Activated naive CD8-positive, alpha-beta T cell (primary cell): Measurements from ENCODE around the gene BMP5.

ENCODE experiments used
- H3K27ac Mint-ChIP-seq: one replicate; pipeline ENCODE4 v1.8.0; 2021; ENCODE audit warnings: mixed read lengths
- H3K27me3 Mint-ChIP-seq: one replicate; pipeline ENCODE4 v1.8.0; 2021; ENCODE audit warnings: mixed read lengths
- H3K36me3 Mint-ChIP-seq: one replicate; pipeline ENCODE4 v1.8.0; 2021; ENCODE audit warnings: mixed read lengths
- H3K4me1 Mint-ChIP-seq: one replicate; pipeline ENCODE4 v1.8.0; 2021; ENCODE audit warnings: low read depth, mixed read lengths
- H3K4me3 Mint-ChIP-seq: one replicate; pipeline ENCODE4 v1.8.0; 2021; ENCODE audit warnings: mild to moderate bottlenecking, mixed read lengths
- H3K9me3 Mint-ChIP-seq: one replicate; pipeline ENCODE4 v1.8.0; 2021; ENCODE audit warnings: low read depth, mixed read lengths

The BMP5 gene

GRCh38 chr6:55748880-55749279, 126.5 kb downstream of the BMP5 start:
- Mint-ChIP-seq H3K27ac (no peak overlapping the region), H3K9me3 (peaks cover 13% of the 10 kb centered on the region), H3K4me3 (no peak overlapping the region), H3K36me3 (no peaks in the 10 kb centered on the region), H3K27me3 (no peaks in the 10 kb centered on the region), H3K4me1 (no peaks in the 10 kb centered on the region)

DNA sequence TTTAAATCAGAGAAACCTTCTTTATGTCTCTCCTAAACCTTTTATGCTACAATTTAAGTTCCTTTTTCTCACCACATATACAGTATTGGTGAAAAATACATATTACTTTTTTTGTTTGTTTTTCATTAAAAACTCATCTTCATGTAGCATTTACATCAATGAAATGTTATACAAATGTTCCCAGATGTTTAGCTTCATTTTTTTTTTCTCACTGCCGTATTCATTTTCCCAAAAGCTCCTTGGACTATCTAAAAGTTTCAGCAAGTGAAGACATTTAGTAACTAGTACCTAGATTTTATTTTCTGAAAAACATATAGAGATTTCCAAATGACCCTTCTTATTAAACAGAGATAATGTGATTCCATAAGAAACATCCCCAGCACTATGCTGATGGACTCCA, 128.9 kb downstream of the BMP5 start:
- Mint-ChIP-seq H3K27me3 (no peaks in the 10 kb centered on the region), H3K36me3 (no peaks in the 10 kb centered on the region), H3K27ac (no peak overlapping the region), H3K4me3 (no peak overlapping the region), H3K9me3 (peaks cover 22% of the 10 kb centered on the region), H3K4me1 (no peaks in the 10 kb centered on the region)

GRCh38 chr6:55734256-55734655, 141.1 kb downstream of the BMP5 start:
- Mint-ChIP-seq H3K27ac (no peak overlapping the region), H3K9me3 (peaks cover 14% of the 10 kb centered on the region), H3K27me3 (no peaks in the 10 kb centered on the region), H3K4me3 (no peak overlapping the region), H3K4me1 (no peaks in the 10 kb centered on the region), H3K36me3 (no peaks in the 10 kb centered on the region)

DNA sequence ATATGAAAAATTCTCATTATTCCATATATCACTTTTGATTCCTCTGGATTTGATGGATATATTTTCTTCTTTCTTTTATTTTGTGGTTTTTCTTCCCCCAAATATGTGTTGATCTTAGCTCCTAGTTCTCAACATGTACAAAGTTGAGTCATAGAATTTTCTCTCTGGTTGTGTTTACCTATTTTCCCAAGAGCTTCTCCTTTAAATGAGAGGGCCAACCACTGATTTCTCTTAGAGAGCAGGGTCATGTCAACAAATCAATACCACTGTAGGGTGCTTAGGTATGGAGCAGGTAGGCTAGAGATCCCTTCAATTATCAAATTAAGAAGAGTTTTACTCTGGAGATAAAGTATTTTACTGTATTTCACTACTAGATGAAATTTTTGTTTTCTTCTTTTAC, 145.7 kb downstream of the BMP5 start:
- no peak overlapping the region for H3K27ac Mint-ChIP-seq
- no peaks in the 10 kb centered on the region for H3K27me3 Mint-ChIP-seq
- no peaks in the 10 kb centered on the region for H3K4me1 Mint-ChIP-seq
- H3K9me3 Mint-ChIP-seq, result peaks cover 4% of the 10 kb centered on the region
- no peaks in the 10 kb centered on the region for H3K36me3 Mint-ChIP-seq
- H3K4me3 Mint-ChIP-seq, result no peak overlapping the region

DNA sequence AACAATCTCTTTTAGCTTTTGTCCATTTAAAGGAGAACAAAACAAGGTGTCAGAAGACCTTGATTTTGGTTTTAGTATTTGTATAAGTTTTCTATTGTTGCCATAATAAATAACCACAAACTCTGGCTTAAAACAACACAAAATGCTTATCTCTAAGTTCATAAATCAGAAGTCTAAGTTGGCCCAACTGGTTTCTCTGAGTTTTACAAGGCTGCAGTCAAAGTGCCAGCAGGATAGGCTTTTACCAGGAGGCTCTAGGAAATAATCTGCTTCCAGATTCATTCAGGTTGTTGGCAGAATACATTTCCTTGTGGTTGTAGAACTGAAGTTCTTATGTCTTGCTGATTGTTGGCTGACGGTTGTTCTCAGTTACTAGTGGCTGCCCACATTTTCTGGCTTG, 149.2 kb downstream of the BMP5 start:
- Mint-ChIP-seq H3K27me3 (no peaks in the 10 kb centered on the region), H3K4me3 (no peak overlapping the region), H3K4me1 (no peaks in the 10 kb centered on the region), H3K36me3 (no peaks in the 10 kb centered on the region), H3K9me3 (no peaks in the 10 kb centered on the region), H3K27ac (no peak overlapping the region)

DNA sequence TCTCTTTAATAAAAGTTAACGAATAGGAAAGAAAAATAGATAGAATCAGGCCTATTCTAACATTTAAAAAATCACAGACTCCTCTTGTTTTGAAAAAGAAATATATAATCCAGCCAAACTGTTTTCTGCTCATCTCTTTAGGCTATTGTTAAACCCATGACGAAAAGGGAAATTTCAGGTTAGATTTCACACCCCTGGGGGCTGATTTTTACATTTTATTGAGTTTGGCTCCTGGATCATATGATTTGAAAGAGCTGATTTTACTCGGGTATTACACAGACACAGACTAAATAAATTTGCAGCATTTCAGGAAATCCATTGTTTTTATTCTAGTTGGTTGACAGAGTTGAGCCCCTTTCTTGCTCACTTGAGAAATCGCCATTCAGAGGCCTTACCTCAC, 160.6 kb downstream of the BMP5 start:
- Mint-ChIP-seq H3K36me3 (no peaks in the 10 kb centered on the region), H3K27me3 (no peaks in the 10 kb centered on the region), H3K4me3 (no peak overlapping the region), H3K27ac (no peak overlapping the region), H3K9me3 (peaks cover 5% of the 10 kb centered on the region), H3K4me1 (no peaks in the 10 kb centered on the region)

- Mint-ChIP-seq H3K36me3 (no peaks in the 10 kb centered on the region), H3K4me1 (no peaks in the 10 kb centered on the region), H3K9me3 (peaks cover 8% of the 10 kb centered on the region), H3K4me3 (no peak overlapping the region), H3K27ac (no peak overlapping the region), H3K27me3 (no peaks in the 10 kb centered on the region)
Measured at GRCh38 chr6:55713436-55713835, 162.0 kb downstream of the BMP5 start.

- Mint-ChIP-seq H3K4me3 (no peak overlapping the region), H3K4me1 (no peaks in the 10 kb centered on the region), H3K27me3 (no peaks in the 10 kb centered on the region), H3K36me3 (no peaks in the 10 kb centered on the region), H3K27ac (no peak overlapping the region), H3K9me3 (peaks cover 3% of the 10 kb centered on the region)
Measured at GRCh38 chr6:55708711-55709110, 166.7 kb downstream of the BMP5 start.

- Mint-ChIP-seq H3K27me3 (no peaks in the 10 kb centered on the region), H3K36me3 (no peaks in the 10 kb centered on the region), H3K4me1 (no peaks in the 10 kb centered on the region), H3K9me3 (peaks cover 13% of the 10 kb centered on the region), H3K27ac (no peak overlapping the region), H3K4me3 (no peak overlapping the region)
Measured at GRCh38 chr6:55705451-55706440, 169.6 kb downstream of the BMP5 start.

DNA sequence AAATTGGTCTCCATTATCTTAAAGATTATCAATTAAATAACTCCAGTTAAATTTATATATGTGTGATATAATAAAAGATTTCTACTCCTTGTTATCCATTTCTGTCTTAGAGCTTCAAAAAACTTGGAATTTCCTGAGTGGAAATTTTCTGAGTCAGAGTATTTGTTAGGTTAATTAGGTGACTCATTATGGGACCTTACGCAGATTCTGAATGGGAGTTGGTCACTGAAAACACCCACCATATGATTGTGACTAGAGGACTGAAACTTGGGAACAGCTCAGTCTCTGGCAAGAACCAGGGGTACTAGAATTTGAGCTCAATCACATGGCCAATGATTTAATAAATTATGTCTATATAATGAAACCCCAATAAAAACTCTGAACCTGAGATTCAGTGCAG, 171.0 kb downstream of the BMP5 start:
- H3K4me3 Mint-ChIP-seq, result no peak overlapping the region
- no peaks in the 10 kb centered on the region for H3K36me3 Mint-ChIP-seq

More for the DNA sequence above, 171.0 kb downstream of the BMP5 start:
- Mint-ChIP-seq H3K27ac (no peak overlapping the region), H3K9me3 (peaks cover 16% of the 10 kb centered on the region), H3K4me1 (no peaks in the 10 kb centered on the region), H3K27me3 (no peaks in the 10 kb centered on the region)
